Measurements from ENCODE around the gene RPA1. TPM values are rescaled to one million over a fixed set of nuclear protein-coding genes. Genes with fewer than 3 reads are reported as not detected.

The RPA1 gene
- total and polyA plus RNA-seq, 2 of the 4 experiments (the other 2 are of a cell fraction) = 38.4 to 48.2 TPM

- no peaks in the 10 kb centered on the region for H3K79me1 ChIP-seq (ENCODE audit: low read depth in 1 of 2, low read length in 2 of 2)
- H3K9me1 ChIP-seq (ENCODE audit: insufficient read depth, low read length) = no peaks in the 10 kb centered on the region
- dilution Hi-C loops (cut with HindIII; ENCODE audit: low sequenced_read_pairs, unreplicated experiment) = no loop called here
- H4K8ac ChIP-seq (ENCODE audit: low read depth in 2 of 2, low read length in 2 of 2) = no peak overlapping the region
- H4K91ac ChIP-seq (ENCODE audit: insufficient read depth, low read depth, low read length) = no peak overlapping the region
- ChIA-PET CTCF (no interaction called here), POLR2A (ENCODE audit: unreplicated experiment) (no interaction called here)
- H3K23ac ChIP-seq (ENCODE audit: low read depth, low read length) = peak overlapping the region; percentile 14; the same call in 1 of the 2 replicates
- no peak overlapping the region for H3K4ac ChIP-seq (ENCODE audit: low read depth, low read length)
- no peaks in the 10 kb centered on the region for H3K9me3 ChIP-seq (ENCODE audit: control insufficient read depth, insufficient read depth, low read length)
- H2AK9ac ChIP-seq (replicated peaks; ENCODE audit: low read depth, low read length, poor library complexity) = no peak overlapping the region
- in situ Hi-C loops (cut with MboI; ENCODE audit: low sequenced_read_pairs) = loop anchor here (10.0 kb wide), 1 partner anchor 379 kb away; no protein-coding TSS in a partner anchor
- no peaks in the 10 kb centered on the region for H3K36me3 ChIP-seq (ENCODE audit: control insufficient read depth, insufficient read depth, low read length)
- H3K18ac ChIP-seq (ENCODE audit: low read depth, low read length) = no peak overlapping the region
- H2BK120ac ChIP-seq (ENCODE audit: low read depth, low read length) = no peak overlapping the region
- WGBS, 2 experiments (ENCODE audit: extremely low coverage in 2 of 2, insufficient read length in 1 of 2) = 6% methylated on average over 6 of the region's 25 CpGs; no CpG with 5 or more reads in 1 of the 2 experiments
- no peak overlapping the region for H2BK20ac ChIP-seq (ENCODE audit: low read depth, low read length)
- no peaks in the 10 kb centered on the region for H4K20me1 ChIP-seq (ENCODE audit: insufficient read depth, low read length)
- H3K4me2 ChIP-seq (ENCODE audit: low read depth, low read length) = no peak overlapping the region
- no peak overlapping the region for H2BK5ac ChIP-seq (ENCODE audit: low read depth, low read length, poor library complexity, severe bottlenecking)
- no peak overlapping the region for H4K5ac ChIP-seq (ENCODE audit: low read depth, low read length)
- H3K56ac ChIP-seq (ENCODE audit: extremely low read depth, insufficient read depth, low read length) = no peak overlapping the region
- ATAC-seq (ENCODE audit: low read depth) = no peak
- peaks cover 47% of the 10 kb centered on the region for H3K27me3 ChIP-seq (ENCODE audit: control insufficient read depth, insufficient read depth, low read length)
- no peak overlapping the region for H2BK15ac ChIP-seq (ENCODE audit: low read depth, low read length)
- no TSS peak for BruUV-seq (replicated peaks)
- no peak overlapping the region for H2AK5ac ChIP-seq (ENCODE audit: low read depth, low read length)
- H3K4me1 ChIP-seq (ENCODE audit: control insufficient read depth, insufficient read depth, low read length) = no peaks in the 10 kb centered on the region; the same call in 1 of the 2 replicates
- DNase-seq = no peak
- peak overlapping the region; percentile 59 for H2AFZ ChIP-seq (replicated peaks; ENCODE audit: low read length, poor library complexity)
- intact Hi-C loops (cut with micrococcal nuclease) = no loop called here
- H3K14ac ChIP-seq (replicated peaks; ENCODE audit: low read depth, low read length) = no peak overlapping the region
- H3K27ac ChIP-seq (ENCODE audit: insufficient read depth, low read length) = no peak overlapping the region
- no peak overlapping the region for H3K4me3 ChIP-seq (ENCODE audit: insufficient read depth, low read depth, low read length)
- TF ChIP-seq RFX5 (IDR thresholded peaks at IDR 0.05; ENCODE audit: low read depth, low read length) (no peak), SMC3 (IDR thresholded peaks at IDR 0.05; ENCODE audit: low read depth, low read length) (no peak), ELK1 (IDR thresholded peaks at IDR 0.05; ENCODE audit: borderline replicate concordance, low read depth, low read length) (no peak), CEBPB (IDR thresholded peaks at IDR 0.05; ENCODE audit: low read depth, low read length) (no peak), MXI1 (IDR thresholded peaks at IDR 0.05; ENCODE audit: borderline replicate concordance, low read depth, low read length) (no peak), RCOR1 (IDR thresholded peaks at IDR 0.05; ENCODE audit: insufficient replicate concordance, low read length) (no peak), POLR2A (IDR thresholded peaks at IDR 0.05; ENCODE audit: low read depth, low read length) (no peak), MAZ (IDR thresholded peaks at IDR 0.05; ENCODE audit: borderline replicate concordance, low read depth, low read length) (no peak), FOS (IDR thresholded peaks at IDR 0.05; ENCODE audit: low read depth, low read length) (no peak), CTCF (conservative IDR thresholded peaks at IDR 0.05; ENCODE audit: low read depth, low read length) (no peak), NFE2L2 (IDR thresholded peaks at IDR 0.05; ENCODE audit: low read depth, low read length) (no peak), BHLHE40 (IDR thresholded peaks at IDR 0.05; ENCODE audit: low read depth, low read length) (no peak)
- no peak overlapping the region for H3K9ac ChIP-seq (ENCODE audit: low read depth, low read length)
Measured at GRCh38 chr17:1905190-1905913, 75.5 kb downstream of the RPA1 start.

All from IMR-90 (cell line).